Transverse colon (tissue), 3 donors: Measurements from ENCODE around the gene SLC25A2.

Experiments
- CTCF ChIP-seq, 5 experiments: fragments of 200-600 bp in 3 of 5; fragments of 450-650 bp in 2 of 5; sonication (generic) in 3 of 5; IDR thresholded peaks; 1 replicate in 2 of 5; 2 replicates in 3 of 5; pipeline ENCODE4 v1.5.1; 2016 to 2017; ENCODE audit warnings: antibody characterized with exemption in 5 of 5, inconsistent platforms in 3 of 5, mild to moderate bottlenecking in 2 of 5, moderate library complexity in 1 of 5
- EP300 ChIP-seq: sonication (generic); formaldehyde crosslinking; IDR thresholded peaks from one replicate; pipeline ENCODE4 v1.6.1; 2017; ENCODE audit warnings: antibody characterized with exemption, low read depth
- POLR2A ChIP-seq: fragments of 450-650 bp; IDR thresholded peaks from one replicate; pipeline ENCODE4 v1.6.1; 2016; ENCODE audit warnings: antibody characterized with exemption, mild to moderate bottlenecking, moderate library complexity

- no peak for TF ChIP-seq POLR2A
- no peak for TF ChIP-seq CTCF (IDR thresholded peaks at IDR 0.05)
- TF ChIP-seq EP300: no peak
Measured at GRCh38 chr5:141322261-141322660, 18.4 kb upstream of the SLC25A2 start.
